GM19372 (cell line): Measurements from ENCODE around the gene TNN.

ENCODE experiments used
- ATAC-seq: cut with Tn5 transposase; IDR thresholded peaks from one replicate; pipeline ENCODE4 v1.9.1; 2021; ENCODE audit warnings: mild to moderate bottlenecking, low read depth, moderate library complexity; ENCODE audit not compliant: unreplicated experiment

The TNN gene

GRCh38 chr1:175136246-175136645 is 68.6 kb downstream of the TNN start:
- ATAC-seq, result no peak

GRCh38 chr1:175137369-175137768 is 69.7 kb downstream of the TNN start:
- no peak for ATAC-seq

GRCh38 chr1:175138579-175138978 is 70.9 kb downstream of the TNN start:
- no peak for ATAC-seq

GRCh38 chr1:175145899-175146528 is 78.4 kb downstream of the TNN start:
- ATAC-seq, result no peak

DNA sequence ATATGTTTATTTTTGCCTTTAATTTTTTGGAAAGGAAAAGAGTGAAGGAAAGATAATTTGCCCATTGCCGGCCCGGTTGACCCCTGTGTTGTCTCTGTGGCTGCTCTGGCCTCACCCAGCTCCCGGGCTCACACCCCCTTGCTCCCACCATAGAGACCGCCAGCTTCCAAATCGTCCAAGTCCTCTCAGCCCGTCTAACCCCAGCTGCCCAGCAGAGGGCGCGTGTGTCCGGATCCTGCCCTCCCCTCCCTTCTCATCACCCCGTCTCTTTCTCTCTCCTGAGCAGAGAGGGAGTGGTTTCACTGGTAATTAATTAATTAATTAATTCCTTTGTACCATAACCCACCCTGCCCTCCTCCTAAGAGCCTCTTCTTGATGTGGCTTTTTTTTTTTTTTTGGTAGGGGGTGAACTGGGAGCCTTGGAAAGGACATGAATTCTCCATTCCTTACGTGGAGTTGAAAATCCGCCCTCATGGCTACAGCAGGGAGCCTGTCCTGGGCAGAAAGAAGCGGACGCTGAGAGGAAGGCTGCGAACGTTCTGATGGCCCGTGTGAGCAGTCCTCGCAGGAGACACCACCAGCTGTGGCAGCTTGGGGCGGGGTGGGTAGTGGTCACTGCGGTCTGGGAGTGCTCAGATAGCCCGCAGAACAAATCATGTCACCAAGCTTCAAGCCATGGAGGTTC is 79.0 kb downstream of the TNN start:
- peak; percentile 53 for ATAC-seq

DNA sequence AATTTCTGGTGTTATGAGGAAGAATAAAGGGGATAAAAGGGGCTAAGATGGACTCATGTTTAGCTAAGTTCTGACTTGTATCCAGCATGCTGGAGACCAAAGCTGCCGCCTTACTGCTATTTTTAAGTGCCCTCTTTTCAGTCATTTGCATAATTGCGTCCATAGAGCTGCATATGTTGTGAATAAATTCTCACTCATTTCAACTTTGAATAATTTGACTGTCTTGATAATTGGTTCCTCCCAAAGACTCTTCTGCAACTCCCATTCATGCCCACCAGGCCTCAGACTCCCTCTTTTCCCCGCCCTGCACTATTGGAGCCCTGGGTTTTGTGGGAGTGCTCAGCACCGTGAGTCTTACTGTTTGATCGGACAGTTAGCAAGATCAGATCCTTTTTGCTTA is 79.9 kb downstream of the TNN start:
- ATAC-seq, result no peak

DNA sequence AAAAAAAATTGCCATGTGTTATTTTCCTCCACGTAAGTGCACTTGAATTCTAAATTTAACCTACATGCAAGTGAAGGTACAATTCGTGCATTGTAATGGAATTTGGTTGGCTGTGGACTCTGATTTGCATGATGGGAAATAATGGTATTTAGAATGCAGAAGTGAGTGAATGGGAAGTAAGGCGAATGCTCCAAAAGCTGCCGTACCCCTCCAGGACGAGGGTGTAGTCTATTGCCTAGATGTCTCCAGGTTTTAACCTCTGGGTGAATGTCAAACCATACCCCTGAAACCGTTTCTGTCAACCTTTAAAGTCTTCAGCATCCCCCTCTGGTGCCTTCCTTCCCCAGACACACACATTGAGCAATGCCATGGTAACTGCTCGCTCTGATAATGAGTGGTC is 80.4 kb downstream of the TNN start:
- ATAC-seq, result no peak

- no peak for ATAC-seq
Observed at GRCh38 chr1:175150596-175151319, 83.1 kb downstream of the TNN start.

GRCh38 chr1:175152006-175152652 is 84.5 kb downstream of the TNN start:
- ATAC-seq, result no peak

GRCh38 chr1:175154629-175155472 is 87.2 kb downstream of the TNN start:
- no peak for ATAC-seq

DNA sequence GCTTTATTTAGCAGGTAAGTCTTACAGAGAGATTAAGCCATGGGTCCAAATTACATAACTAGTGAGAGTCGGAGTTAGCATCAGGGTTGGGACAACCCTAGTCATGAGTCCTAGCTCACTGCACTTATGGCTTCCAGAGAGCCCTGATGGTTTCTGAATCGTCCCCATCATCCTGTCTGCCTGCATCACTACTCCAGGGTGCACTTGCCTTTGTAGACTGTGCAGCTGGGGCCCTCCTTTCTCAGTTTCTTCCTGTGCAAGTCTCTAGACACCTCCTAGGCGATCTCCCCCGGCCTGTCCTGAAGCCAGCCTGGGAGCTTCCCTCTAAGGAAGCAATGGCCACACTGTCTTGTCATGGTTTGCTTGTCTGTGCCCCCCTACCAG is 87.8 kb downstream of the TNN start:
- ATAC-seq, result no peak

DNA sequence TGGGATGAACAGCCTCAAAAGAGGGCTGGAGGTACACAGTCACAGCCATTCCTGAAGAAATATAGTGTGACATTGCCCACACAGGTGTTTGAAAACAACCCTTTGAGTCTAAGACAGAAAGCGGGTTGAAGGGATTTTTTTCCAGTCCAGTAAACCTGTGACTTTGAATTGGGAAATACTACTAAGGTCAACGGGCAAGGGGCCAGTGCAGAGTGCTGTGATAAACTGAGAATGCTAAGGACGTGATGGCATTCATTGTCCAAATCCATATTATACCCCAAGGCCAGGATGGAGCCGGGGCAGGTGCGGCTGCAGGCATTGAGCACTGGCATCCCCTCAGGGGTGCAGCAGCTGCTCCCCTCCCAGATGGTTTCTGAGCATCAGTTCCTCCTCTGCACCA is 88.3 kb downstream of the TNN start:
- ATAC-seq, result no peak

- no peak for ATAC-seq
Observed at GRCh38 chr1:175157200-175157599, 89.6 kb downstream of the TNN start.

DNA sequence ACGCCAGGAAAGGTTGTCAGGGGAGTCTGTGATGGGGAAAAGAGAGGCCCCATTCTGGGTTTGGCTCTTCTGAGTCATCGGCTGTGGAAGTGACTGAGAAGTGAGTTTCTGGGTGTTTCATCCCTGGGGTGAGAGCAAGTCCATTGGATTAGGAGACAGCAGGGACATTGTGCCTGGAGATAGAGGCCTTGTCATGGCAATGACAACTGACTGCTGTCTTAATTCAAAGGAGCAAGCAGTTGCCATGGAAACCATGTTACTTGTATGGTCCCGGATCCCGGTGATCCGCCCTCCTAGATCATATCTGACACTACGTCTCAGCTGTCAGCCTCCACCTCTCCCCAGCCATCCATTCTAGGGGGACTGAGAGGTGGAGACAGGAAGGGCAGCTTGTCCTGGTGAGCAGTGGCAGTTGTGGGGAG is 90.5 kb downstream of the TNN start:
- no peak for ATAC-seq

DNA sequence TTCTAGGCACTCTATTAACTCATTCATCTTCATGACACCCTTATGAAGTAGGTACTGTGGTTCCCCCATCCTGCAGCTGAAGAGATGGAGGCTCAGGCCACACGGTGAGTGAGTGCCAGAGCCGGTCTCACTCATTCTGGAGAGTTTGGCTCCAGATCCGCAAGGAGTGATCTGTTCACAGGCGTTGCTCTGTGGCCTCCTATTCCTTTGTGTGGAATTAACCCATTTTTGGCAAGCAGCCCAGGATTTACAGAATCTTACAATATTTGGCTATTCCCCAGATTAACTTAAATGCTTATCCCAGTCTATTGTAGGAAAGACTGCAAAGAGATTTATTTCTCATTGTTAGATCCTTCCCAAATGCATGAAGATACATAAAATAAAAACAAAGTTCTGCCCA is 95.3 kb downstream of the TNN start:
- ATAC-seq, result no peak

DNA sequence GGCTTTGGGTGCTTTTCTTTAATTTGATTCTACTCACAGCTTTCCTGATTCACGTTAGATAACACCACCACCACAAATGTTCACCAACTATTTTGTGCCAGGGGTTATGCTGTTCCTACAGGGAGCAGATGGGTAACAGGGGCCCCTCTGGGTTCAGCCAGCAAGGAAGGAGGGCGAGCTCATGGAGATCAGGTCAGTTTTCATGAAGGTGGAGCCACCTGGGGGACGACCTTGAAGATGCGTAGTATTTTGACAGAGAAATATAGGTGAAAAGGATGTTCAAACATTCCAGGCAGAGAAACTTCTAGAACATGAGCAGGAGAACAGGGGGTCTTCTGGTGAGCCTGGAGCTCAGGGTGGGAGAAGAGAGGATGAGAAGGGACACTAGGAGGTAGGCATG is 96.1 kb downstream of the TNN start:
- no peak for ATAC-seq

GRCh38 chr1:175164751-175165150 is 97.1 kb downstream of the TNN start:
- no peak for ATAC-seq

DNA sequence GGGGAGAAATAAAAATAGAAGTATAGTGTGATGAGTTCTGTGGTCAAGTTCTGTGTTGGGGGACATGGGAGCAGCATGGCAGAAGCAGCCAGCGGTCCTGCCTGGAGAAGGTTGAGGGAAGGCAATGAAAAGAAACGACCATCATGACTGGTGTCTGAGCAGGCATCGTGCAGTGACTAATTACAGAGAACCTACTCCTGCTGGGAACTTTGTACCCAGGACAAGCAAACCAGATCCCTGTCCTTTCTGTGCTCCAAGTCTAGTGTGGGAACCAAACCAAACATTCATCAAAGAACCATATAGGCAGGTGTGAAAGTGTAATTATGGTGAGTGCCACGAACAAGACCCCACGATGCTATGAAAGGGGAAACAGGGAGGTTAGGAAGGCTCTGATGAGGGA is 99.1 kb downstream of the TNN start:
- ATAC-seq, result no peak

GRCh38 chr1:175167861-175168260 is 100.2 kb downstream of the TNN start:
- ATAC-seq, result no peak

DNA sequence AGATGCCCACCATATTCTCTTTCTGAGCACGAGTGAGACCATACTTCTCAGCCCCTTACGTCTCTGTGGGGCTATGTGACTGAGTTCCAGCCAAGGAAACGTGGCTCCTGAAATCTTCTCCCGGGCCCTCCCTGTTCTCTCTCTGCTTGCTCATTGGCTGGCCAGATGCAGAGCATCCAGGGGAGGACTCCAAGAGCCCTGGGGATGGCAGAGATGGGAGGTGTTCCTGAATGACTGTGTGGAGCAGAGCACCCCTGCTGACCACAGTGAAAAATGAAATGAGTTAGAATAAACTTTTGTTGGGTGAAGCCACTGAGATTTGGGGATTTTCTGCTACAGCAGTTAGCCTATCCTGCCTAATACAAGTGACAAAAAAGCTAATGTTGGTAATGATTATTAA is 101.1 kb downstream of the TNN start:
- ATAC-seq, result no peak
